Left lung (tissue), 10 donors: ENCODE measurements around the gene ESRRA. TPM values are rescaled to one million over a fixed set of nuclear protein-coding genes. Genes with fewer than 3 reads are reported as not detected.
A peak's percentile ranks its signal among the peaks of the same experiment; 100 is the strongest.
"Not testable (repeated sequence)": the region's sequence is repeated elsewhere in the genome, so short reads cannot be mapped to it uniquely, and the experiment has no call there.

Source experiments
- ATAC-seq: fragments of 200-7000 bp; cut with Tn5 transposase; one replicate; pipeline ENCODE4 v1.9.1; 2020; ENCODE audit warnings: moderate library complexity
- DNase-seq, 4 donors: peaks; one replicate each; pipeline ENCODE4 v3.0.0-alpha.2; 2013 to 2020
- H3K27ac ChIP-seq, 2 donors: fragments of 200-600 bp; sonication (generic) in 1 of 2; one replicate each; pipeline versions ENCODE4 v1.5.0 to v1.8.0; 2020 to 2021
- H3K27me3 ChIP-seq, 2 donors: fragments of 200-600 bp; sonication (generic) in 1 of 2; one replicate each; pipeline versions ENCODE4 v1.5.0 to v1.8.0; 2020 to 2021
- H3K36me3 ChIP-seq, 2 donors: fragments of 200-600 bp; sonication (generic) in 1 of 2; one replicate each; pipeline versions ENCODE4 v1.5.0 to v1.8.0; 2020 to 2021
- H3K4me1 ChIP-seq, 2 donors: fragments of 200-600 bp; one replicate each; pipeline ENCODE4 v1.8.0; 2021
- H3K4me3 ChIP-seq, 2 donors: fragments of 200-600 bp; sonication (generic) in 1 of 2; one replicate each; pipeline versions ENCODE4 v1.5.0 to v1.8.0; 2020 to 2021; ENCODE audit warnings: mild to moderate bottlenecking in 1 of 2
- H3K9me3 ChIP-seq, 2 donors: fragments of 200-600 bp; sonication (generic) in 1 of 2; one replicate each; pipeline versions ENCODE4 v1.5.0 to v1.8.0; 2020 to 2021
- intact Hi-C, 2 donors: fragments of 100-400 bp; cut with DNase I; formaldehyde crosslinking; loops; one replicate each; pipeline versions ENCODE4 v1.11.2 to v1.14.2; 2022
- polyA plus RNA-seq, 6 donors: library from polyadenylated mRNA; unstranded; fragments of 120-200 nt; gene quantifications; one replicate each; pipeline ENCODE4 v1.2.1, GENCODE V29; 2013; ENCODE audit not compliant: insufficient read length in 6 of 6
- total RNA-seq, 2 donors: library from RNA; stranded (reverse); fragmentation: NEBNext Ultra II Directional; extraction: Animal tissue kit (Norgen Biotek cat#: 25700); gene quantifications; one replicate each; pipeline ENCODE4 v1.2.1, GENCODE V29; 2021
- TF ChIP-seq, protein P1 (sequence below), 2 donors: fragments of 200-600 bp; sonication (generic) in 1 of 2; IDR thresholded peaks; one replicate each; pipeline versions ENCODE4 v1.5.0 to v1.8.0; 2021; ENCODE audit warnings: antibody characterized with exemption in 2 of 2
- donor health status: DM: no; HTN: yes; CAD: no.
- donor health status: DM: no; HTN: no; CAD: no.

ESRRA gene
- total and polyA plus RNA-seq, 8 donors: 10.2 to 60.1 (median 13.8) TPM

DNA sequence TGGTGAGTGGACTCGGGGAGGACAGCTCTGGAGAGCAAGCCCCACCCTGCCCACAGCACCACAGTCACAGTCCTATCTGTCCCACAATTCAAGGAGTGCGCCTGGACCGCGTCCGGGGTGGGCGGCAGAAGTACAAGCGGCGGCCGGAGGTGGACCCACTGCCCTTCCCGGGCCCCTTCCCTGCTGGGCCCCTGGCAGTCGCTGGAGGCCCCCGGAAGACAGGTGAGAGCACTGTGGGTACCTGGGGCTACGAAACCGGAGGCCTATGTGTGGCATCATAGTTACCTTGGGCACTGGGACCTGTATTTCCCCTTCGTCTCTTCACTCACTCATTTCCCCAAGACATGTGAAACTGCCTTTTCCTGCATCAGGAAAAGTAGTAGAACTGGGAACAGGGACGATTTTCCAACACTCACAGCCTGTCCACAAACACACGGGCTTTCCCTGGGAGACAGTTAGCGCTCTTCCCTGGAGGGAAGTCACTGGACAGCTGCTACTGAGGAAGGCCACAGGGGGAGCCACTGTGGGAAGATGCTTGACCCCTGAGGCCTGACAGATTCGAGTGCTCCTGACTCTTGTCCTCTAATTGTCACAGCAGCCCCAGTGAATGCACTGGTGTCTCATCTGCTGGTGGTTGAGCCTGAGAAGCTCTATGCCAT is 9.0 kb downstream of the ESRRA start:
- peaks cover 0 to 53% of the 10 kb centered on the region in 2 donors for H3K36me3 ChIP-seq
- intact Hi-C loops: no loop called here
- peak overlapping the region in 1 of 2 donors; percentile 37 for H3K27ac ChIP-seq
- no peak for ATAC-seq
- H3K9me3 ChIP-seq: no peaks in the 10 kb centered on the region
- peaks cover 5 to 37% of the 10 kb centered on the region in 2 donors for H3K4me1 ChIP-seq
- no peak overlapping the region for H3K4me3 ChIP-seq
- TF ChIP-seq, protein P1, sequence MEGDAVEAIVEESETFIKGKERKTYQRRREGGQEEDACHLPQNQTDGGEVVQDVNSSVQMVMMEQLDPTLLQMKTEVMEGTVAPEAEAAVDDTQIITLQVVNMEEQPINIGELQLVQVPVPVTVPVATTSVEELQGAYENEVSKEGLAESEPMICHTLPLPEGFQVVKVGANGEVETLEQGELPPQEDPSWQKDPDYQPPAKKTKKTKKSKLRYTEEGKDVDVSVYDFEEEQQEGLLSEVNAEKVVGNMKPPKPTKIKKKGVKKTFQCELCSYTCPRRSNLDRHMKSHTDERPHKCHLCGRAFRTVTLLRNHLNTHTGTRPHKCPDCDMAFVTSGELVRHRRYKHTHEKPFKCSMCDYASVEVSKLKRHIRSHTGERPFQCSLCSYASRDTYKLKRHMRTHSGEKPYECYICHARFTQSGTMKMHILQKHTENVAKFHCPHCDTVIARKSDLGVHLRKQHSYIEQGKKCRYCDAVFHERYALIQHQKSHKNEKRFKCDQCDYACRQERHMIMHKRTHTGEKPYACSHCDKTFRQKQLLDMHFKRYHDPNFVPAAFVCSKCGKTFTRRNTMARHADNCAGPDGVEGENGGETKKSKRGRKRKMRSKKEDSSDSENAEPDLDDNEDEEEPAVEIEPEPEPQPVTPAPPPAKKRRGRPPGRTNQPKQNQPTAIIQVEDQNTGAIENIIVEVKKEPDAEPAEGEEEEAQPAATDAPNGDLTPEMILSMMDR (IDR thresholded peaks at IDR 0.05): no peak
- H3K27me3 ChIP-seq: no peaks in the 10 kb centered on the region
- no peak for DNase-seq

GRCh38 chr11:64314805-64315561 is 9.7 kb downstream of the ESRRA start:
- no peak for DNase-seq
- Histone ChIP-seq H3K4me1 (peaks cover 5 to 41% of the 10 kb centered on the region in 2 donors), H3K27me3 (no peaks in the 10 kb centered on the region), H3K9me3 (no peaks in the 10 kb centered on the region), H3K27ac (no peak overlapping the region), H3K36me3 (peaks cover 0 to 53% of the 10 kb centered on the region in 2 donors), H3K4me3 (no peak overlapping the region)
- intact Hi-C loops: no loop called here
- no peak for ATAC-seq
- TF ChIP-seq, protein P1 (IDR thresholded peaks at IDR 0.05): no peak

DNA sequence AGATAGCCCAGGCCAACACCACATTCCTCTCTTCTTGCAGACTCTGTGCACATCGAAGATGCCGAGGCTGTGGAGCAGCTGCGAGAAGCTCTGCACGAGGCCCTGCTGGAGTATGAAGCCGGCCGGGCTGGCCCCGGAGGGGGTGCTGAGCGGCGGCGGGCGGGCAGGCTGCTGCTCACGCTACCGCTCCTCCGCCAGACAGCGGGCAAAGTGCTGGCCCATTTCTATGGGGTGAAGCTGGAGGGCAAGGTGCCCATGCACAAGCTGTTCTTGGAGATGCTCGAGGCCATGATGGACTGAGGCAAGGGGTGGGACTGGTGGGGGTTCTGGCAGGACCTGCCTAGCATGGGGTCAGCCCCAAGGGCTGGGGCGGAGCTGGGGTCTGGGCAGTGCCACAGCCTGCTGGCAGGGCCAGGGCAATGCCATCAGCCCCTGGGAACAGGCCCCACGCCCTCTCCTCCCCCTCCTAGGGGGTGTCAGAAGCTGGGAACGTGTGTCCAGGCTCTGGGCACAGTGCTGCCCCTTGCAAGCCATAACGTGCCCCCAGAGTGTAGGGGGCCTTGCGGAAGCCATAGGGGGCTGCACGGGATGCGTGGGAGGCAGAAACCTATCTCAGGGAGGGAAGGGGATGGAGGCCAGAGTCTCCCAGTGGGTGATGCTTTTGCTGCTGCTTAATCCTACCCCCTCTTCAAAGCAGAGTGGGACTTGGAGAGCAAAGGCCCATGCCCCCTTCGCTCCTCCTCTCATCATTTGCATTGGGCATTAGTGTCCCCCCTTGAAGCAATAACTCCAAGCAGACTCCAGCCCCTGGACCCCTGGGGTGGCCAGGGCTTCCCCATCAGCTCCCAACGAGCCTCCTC is 10.6 kb downstream of the ESRRA start:
- Histone ChIP-seq H3K36me3 (peaks cover 0 to 53% of the 10 kb centered on the region in 2 donors), H3K27ac (peak overlapping the region in 1 of 2 donors; percentile 99), H3K4me3 (peak overlapping the region in 1 of 2 donors; percentile 71), H3K4me1 (peaks cover 5 to 45% of the 10 kb centered on the region in 2 donors)
- intact Hi-C loops, H3K9me3 ChIP-seq, H3K27me3 ChIP-seq, ATAC-seq, DNase-seq: not testable (repeated sequence)

DNA sequence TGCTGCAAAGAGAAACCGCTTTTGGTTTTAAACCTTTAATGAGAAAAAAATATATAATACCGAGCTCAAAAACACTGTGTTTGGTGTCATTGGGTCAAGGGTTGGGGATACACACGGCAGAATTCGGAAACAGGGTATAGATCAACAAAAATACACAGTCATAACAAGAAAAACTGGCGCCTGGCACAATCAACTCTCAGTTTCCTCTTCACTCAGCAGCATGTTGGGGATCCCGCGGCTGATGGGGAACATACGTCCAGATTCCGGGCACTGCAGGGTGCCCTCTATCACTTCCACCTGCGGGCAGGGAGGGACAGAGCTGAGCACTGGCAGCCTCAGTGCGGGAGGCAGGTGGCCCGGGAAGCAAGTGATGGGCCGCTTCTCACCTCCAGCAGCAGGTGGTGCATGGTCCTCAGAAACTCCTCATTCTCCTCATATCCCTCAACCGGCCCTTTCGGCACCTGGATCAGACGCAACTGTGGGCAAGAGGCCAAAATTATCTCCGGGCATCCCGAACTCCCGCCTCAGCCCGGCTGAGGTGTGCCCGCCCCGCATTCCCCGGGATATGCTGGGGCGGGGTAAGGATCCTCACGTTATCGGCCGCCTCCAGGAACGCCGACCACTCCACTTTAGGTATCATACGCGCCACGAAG is 11.5 kb downstream of the ESRRA start:
- Histone ChIP-seq H3K27me3 (no peaks in the 10 kb centered on the region), H3K4me3 (peak overlapping the region; percentile 71 to 85), H3K27ac (peak overlapping the region; percentile 98 to 99), H3K4me1 (peaks cover 5 to 46% of the 10 kb centered on the region in 2 donors), H3K9me3 (no peaks in the 10 kb centered on the region), H3K36me3 (peaks cover 0 to 52% of the 10 kb centered on the region in 2 donors)
- intact Hi-C loops: no loop called here
- DNase-seq: no peak
- TF ChIP-seq, protein P1 (IDR thresholded peaks at IDR 0.05): no peak
- no peak for ATAC-seq

DNA sequence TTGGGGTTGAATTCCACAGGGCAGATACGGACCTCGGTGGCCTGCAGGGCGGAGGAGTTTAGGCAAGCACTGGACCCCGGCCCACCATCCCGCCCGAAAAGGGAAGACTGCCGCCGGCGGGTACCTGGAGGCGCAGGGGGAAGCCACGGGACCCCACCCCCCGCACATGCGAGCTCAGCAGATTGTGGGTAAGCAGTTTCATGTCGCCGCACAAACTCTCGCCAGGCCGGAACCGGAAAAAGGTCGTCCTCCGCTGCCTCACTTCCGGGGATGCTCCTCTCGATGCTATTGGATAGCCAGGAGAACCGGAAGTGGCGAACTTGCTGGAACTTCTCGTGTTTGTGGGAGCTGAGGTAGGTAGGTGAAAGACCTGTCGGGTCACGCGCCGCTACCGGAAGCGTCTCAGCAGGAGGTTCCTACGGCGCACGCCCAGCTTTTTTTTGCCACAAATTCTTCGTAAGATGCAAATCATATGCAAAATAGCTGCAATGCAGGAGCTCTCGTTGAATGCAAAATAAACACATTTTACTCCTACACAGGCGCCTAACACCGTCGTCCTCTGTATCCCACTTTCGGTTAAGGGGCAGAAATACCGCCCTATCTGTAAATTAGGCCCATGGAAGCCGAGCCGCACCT is 12.1 kb downstream of the ESRRA start, which contains the start of gene TRMT112:
Gene TRMT112, minus strand, starts transcription at position 235 of the 636 bp plus-strand sequence. Its CDS starts 33 bp downstream, at position 202.
- Histone ChIP-seq H3K27ac (peak within 1 kb of the TSS; percentile 98 to 99), H3K27me3 (no peaks in the 10 kb centered on the region), H3K4me3 (peak within 1 kb of the TSS; percentile 71 to 85), H3K36me3 (peaks cover 0 to 54% of the 10 kb centered on the region in 2 donors), H3K9me3 (no peaks in the 10 kb centered on the region), H3K4me1 (peaks cover 5 to 46% of the 10 kb centered on the region in 2 donors)
- TF ChIP-seq, protein P1 (IDR thresholded peaks at IDR 0.05): no peak
- ATAC-seq (peak; percentile 80), DNase-seq (peak; percentile 90 to 98 (median 95))
- intact Hi-C loops: no loop called here
